Chondrocyte (in vitro differentiated cells): Measurements from ENCODE around the gene NEGR1. TPM values are rescaled to one million over a fixed set of nuclear protein-coding genes. Genes with fewer than 3 reads are reported as not detected.

Experiments
- DNase-seq: peaks from one replicate; pipeline ENCODE4 v3.0.0; 2021; ENCODE audit warnings: mixed read lengths, low spot score
- H3K27ac Mint-ChIP-seq: one replicate; pipeline ENCODE4 v1.8.0; 2021; ENCODE audit warnings: mild to moderate bottlenecking, moderate library complexity, mixed read lengths; ENCODE audit not compliant: unreplicated experiment
- H3K27me3 Mint-ChIP-seq: 2 replicates; pipeline ENCODE4 v1.8.0; 2021; ENCODE audit warnings: low read depth, mixed read lengths
- H3K36me3 Mint-ChIP-seq: 2 replicates; pipeline ENCODE4 v1.8.0; 2021; ENCODE audit warnings: low read depth, mixed read lengths
- H3K4me1 Mint-ChIP-seq: 2 replicates; pipeline ENCODE4 v1.8.0; 2021; ENCODE audit warnings: low read depth, mild to moderate bottlenecking, mixed read lengths
- H3K4me3 Mint-ChIP-seq: one replicate; pipeline ENCODE4 v1.8.0; 2021; ENCODE audit warnings: mild to moderate bottlenecking, moderate library complexity, mixed read lengths; ENCODE audit not compliant: unreplicated experiment
- H3K9me3 Mint-ChIP-seq: 2 replicates; pipeline ENCODE4 v1.8.0; 2021; ENCODE audit warnings: low read depth, mixed read lengths
- total RNA-seq: library from RNA; stranded (reverse); gene quantifications from 3 replicates; pipeline ENCODE4 v1.2.1, GENCODE V29; 2021
- TF ChIP-seq, protein P1 (sequence below): fragments of 200-600 bp; sonication (generic); IDR thresholded peaks from 2 replicates; pipeline ENCODE4 v1.5.0; 2021; ENCODE audit warnings: antibody characterized with exemption, mild to moderate bottlenecking, moderate library complexity

The NEGR1 gene
- total RNA-seq, 1 donor from 2014 or later, result 7.7 TPM

DNA sequence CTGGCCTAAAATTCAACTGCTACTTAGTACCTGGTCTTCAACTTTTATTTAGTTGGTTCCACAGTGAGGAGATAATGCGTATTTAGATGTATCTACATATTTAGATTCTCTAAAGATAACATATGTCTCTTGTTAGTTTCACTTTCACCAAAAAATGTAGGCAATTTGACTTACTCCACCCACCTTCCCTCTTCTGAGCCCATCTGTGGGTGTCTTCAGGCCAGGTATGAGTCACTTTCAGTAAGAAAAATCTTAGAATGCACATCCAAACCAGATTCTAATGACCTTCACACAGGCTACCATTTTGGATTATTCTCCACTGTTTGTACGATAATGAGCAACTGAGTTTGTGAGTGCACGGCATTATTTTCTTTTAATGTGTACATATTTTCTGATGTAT lies 501.7 kb downstream of the NEGR1 start:
- TF ChIP-seq, protein P1, sequence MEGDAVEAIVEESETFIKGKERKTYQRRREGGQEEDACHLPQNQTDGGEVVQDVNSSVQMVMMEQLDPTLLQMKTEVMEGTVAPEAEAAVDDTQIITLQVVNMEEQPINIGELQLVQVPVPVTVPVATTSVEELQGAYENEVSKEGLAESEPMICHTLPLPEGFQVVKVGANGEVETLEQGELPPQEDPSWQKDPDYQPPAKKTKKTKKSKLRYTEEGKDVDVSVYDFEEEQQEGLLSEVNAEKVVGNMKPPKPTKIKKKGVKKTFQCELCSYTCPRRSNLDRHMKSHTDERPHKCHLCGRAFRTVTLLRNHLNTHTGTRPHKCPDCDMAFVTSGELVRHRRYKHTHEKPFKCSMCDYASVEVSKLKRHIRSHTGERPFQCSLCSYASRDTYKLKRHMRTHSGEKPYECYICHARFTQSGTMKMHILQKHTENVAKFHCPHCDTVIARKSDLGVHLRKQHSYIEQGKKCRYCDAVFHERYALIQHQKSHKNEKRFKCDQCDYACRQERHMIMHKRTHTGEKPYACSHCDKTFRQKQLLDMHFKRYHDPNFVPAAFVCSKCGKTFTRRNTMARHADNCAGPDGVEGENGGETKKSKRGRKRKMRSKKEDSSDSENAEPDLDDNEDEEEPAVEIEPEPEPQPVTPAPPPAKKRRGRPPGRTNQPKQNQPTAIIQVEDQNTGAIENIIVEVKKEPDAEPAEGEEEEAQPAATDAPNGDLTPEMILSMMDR, result no peak
- no peaks in the 10 kb centered on the region for H3K9me3 Mint-ChIP-seq
- no peaks in the 10 kb centered on the region for H3K4me1 Mint-ChIP-seq
- H3K27me3 Mint-ChIP-seq, result no peaks in the 10 kb centered on the region
- peaks cover 1% of the 10 kb centered on the region for H3K36me3 Mint-ChIP-seq
- DNase-seq, result no peak
- H3K4me3 Mint-ChIP-seq, result no peak overlapping the region
- H3K27ac Mint-ChIP-seq, result no peak overlapping the region

DNA sequence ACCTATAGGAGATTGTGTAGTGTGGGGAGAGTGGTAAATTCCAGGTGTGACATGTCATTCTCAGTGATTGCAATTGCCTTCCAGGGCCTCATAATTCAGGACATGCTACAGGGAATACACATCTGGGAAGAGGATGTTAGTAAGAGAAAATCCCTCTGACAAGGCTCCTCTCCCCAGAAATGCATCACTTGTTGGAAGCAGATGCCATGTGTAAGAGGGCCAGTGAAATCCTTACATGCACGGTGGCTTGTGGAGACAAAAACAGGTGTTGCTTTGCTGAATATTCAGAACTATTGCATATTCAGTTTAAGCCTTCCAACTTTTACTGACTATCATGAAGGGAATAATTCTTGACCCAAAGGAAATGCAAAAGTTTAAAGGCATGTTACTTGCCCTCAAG lies 503.4 kb downstream of the NEGR1 start:
- Mint-ChIP-seq H3K27ac (no peak overlapping the region), H3K9me3 (no peaks in the 10 kb centered on the region), H3K36me3 (peaks cover 1% of the 10 kb centered on the region), H3K4me1 (no peaks in the 10 kb centered on the region), H3K4me3 (no peak overlapping the region), H3K27me3 (no peaks in the 10 kb centered on the region)
- DNase-seq, result no peak
- TF ChIP-seq, protein P1, result no peak

DNA sequence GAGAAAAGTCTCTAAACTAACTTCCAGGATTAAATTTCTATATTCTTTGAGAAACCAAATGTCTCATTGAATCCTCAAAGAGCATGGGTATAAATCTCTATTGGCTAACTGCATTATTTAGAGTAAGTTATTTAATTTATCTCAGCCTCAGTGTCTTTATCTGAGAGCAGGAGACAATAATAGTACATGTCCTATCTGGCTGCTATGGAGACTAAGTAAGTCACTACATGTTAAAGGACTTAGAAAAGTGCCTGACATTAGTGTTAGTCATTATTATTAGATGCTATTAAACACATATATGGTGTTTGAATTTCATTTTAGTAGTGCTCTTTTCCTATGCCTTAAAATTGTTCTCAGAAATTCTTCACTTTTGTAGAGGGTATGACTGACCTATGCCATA lies 505.2 kb downstream of the NEGR1 start:
- H3K27me3 Mint-ChIP-seq, result no peaks in the 10 kb centered on the region
- DNase-seq, result no peak
- no peak overlapping the region for H3K4me3 Mint-ChIP-seq
- peaks cover 1% of the 10 kb centered on the region for H3K36me3 Mint-ChIP-seq
- H3K9me3 Mint-ChIP-seq, result no peaks in the 10 kb centered on the region
- no peaks in the 10 kb centered on the region for H3K4me1 Mint-ChIP-seq
- H3K27ac Mint-ChIP-seq, result no peak overlapping the region
- TF ChIP-seq, protein P1, result no peak

DNA sequence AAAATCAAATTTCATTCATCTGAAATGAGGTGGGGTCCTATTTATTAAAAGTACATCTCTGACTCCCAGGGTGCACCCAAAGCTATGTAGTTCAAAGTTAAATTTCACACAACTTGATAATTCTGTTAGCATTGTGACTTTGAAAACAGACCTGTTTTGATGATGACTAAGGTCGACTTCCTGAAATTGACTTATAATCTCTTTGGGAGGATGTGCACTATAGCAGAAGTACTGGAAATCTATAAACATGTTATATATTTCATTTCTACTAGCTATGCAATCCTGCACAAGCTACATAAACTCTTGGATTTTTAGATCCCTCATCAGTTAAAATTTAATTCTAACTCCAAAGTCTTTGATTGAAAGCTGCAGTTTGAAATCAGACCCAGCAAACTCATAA lies 507.6 kb downstream of the NEGR1 start:
- TF ChIP-seq, protein P1, result no peak
- H3K9me3 Mint-ChIP-seq, result no peaks in the 10 kb centered on the region
- peaks cover 1% of the 10 kb centered on the region for H3K36me3 Mint-ChIP-seq
- no peak overlapping the region for H3K27ac Mint-ChIP-seq
- H3K4me3 Mint-ChIP-seq, result no peak overlapping the region
- H3K27me3 Mint-ChIP-seq, result no peaks in the 10 kb centered on the region
- no peak for DNase-seq
- H3K4me1 Mint-ChIP-seq, result peaks cover 6% of the 10 kb centered on the region

DNA sequence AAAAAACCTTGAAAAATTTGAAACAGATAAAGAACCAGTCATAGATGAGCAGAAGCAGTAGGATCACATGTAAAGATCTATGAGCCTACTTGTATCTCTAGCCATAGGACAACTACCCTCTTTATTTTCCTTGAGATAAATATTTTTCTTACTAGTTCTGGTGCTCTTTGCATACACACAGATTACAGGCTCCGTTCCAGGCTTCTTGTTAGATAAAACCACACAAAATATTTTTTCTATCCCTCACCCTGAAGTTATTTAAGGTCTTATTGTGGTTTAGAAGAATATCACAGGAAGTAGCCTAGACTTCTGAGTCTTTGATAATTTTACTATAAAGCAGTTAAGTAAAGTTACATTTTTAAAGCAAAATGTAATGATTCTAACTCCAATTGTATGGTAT lies 512.2 kb downstream of the NEGR1 start:
- Mint-ChIP-seq H3K9me3 (peaks cover 4% of the 10 kb centered on the region), H3K4me1 (peaks cover 7% of the 10 kb centered on the region), H3K27ac (no peak overlapping the region), H3K36me3 (no peaks in the 10 kb centered on the region), H3K4me3 (no peak overlapping the region), H3K27me3 (no peaks in the 10 kb centered on the region)
- DNase-seq, result no peak
- TF ChIP-seq, protein P1, result no peak
